GM12891 (cell line): ENCODE results near the gene FAM83F.

Experiments used
- POLR2A ChIP-seq: IDR thresholded peaks from 2 replicates; pipeline ENCODE4 v1.6.1; 2011; ENCODE audit warnings: low read depth, low read length, control low read depth
- POLR2AphosphoS5 ChIP-seq: IDR thresholded peaks from 2 replicates; pipeline ENCODE4 v1.6.1; 2011; ENCODE audit warnings: low read depth, low read length, control low read depth
- TAF1 ChIP-seq: IDR thresholded peaks from 2 replicates; pipeline ENCODE4 v1.6.1; 2011; ENCODE audit warnings: low read depth, low read length, control low read depth

GRCh38 chr22:39985383-39986035 is 9.2 kb upstream of the FAM83F start:
- TF ChIP-seq POLR2A (no peak), TAF1 (no peak), POLR2AphosphoS5 (no peak)
